Fibroblast of lung (primary cell): ENCODE results near the gene MAD2L1BP.

ENCODE experiments used
- EZH2 ChIP-seq: IDR thresholded peaks from 2 replicates; pipeline ENCODE4 v1.5.1; 2012; ENCODE audit warnings: low read length, control low read depth, mild to moderate bottlenecking; ENCODE audit errors: missing control alignments
- TF ChIP-seq, protein P1 (sequence below), 2 donors: IDR thresholded peaks in 1 of 2; conservative IDR thresholded peaks in 1 of 2; 1 replicate in 1 of 2; 2 replicates in 1 of 2; pipeline ENCODE4 v1.5.1; 2011 to 2012; ENCODE audit warnings: low read length in 2 of 2, control low read depth in 1 of 2, inconsistent platforms in 1 of 2, low read depth in 1 of 2, mild to moderate bottlenecking in 1 of 2

DNA sequence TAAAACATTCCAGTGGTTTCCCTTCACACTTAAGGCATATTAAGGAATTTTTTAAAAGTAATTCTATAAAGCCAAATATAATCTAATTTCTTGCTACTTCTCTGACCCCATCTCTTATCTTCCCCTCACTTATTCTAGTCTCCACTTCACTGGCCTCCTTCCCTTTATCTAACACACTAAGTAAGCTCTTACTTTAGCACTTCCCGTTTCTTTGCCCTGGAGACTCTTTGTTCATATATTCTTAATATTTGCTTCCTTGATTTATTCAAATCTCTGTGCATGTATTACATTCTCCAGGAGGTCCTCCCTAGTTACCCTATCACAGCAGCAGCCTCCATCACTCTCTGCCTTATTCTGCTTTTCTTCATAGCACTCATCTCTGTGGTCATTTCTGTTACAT, 26.8 kb upstream of the MAD2L1BP start:
- TF ChIP-seq, protein P1, sequence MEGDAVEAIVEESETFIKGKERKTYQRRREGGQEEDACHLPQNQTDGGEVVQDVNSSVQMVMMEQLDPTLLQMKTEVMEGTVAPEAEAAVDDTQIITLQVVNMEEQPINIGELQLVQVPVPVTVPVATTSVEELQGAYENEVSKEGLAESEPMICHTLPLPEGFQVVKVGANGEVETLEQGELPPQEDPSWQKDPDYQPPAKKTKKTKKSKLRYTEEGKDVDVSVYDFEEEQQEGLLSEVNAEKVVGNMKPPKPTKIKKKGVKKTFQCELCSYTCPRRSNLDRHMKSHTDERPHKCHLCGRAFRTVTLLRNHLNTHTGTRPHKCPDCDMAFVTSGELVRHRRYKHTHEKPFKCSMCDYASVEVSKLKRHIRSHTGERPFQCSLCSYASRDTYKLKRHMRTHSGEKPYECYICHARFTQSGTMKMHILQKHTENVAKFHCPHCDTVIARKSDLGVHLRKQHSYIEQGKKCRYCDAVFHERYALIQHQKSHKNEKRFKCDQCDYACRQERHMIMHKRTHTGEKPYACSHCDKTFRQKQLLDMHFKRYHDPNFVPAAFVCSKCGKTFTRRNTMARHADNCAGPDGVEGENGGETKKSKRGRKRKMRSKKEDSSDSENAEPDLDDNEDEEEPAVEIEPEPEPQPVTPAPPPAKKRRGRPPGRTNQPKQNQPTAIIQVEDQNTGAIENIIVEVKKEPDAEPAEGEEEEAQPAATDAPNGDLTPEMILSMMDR (conservative IDR thresholded peaks at IDR 0.05 in 1 of 2, IDR thresholded peaks at IDR 0.05 in 1 of 2; ENCODE audit: low read depth in 1 of 2, low read length in 2 of 2): no peak
- no peak for TF ChIP-seq EZH2
